Mucosa of descending colon (tissue), 3 donors: Measurements from ENCODE around the gene TMEM52. TPM values are rescaled to one million over a fixed set of nuclear protein-coding genes. Genes with fewer than 3 reads are reported as not detected.
A peak's percentile ranks its signal among the peaks of the same experiment; 100 is the strongest.

Source experiments
- ATAC-seq: fragments of 200-7000 bp; cut with Tn5 transposase; one replicate; pipeline ENCODE4 v1.9.1; 2020; ENCODE audit warnings: mild to moderate bottlenecking, moderate library complexity
- DNase-seq, 3 donors: peaks; one replicate each; pipeline ENCODE4 v3.0.0-alpha.2; 2020
- H3K36me3 ChIP-seq: fragments of 200-600 bp; one replicate; pipeline ENCODE4 v1.8.0; 2021; ENCODE audit warnings: low read depth, mild to moderate bottlenecking
- H3K4me1 ChIP-seq: fragments of 200-600 bp; one replicate; pipeline ENCODE4 v1.8.0; 2021; ENCODE audit warnings: low read depth, mild to moderate bottlenecking
- H3K4me3 ChIP-seq: fragments of 200-600 bp; one replicate; pipeline ENCODE4 v1.8.0; 2021; ENCODE audit warnings: mild to moderate bottlenecking
- H3K9me3 ChIP-seq: fragments of 200-600 bp; one replicate; pipeline ENCODE4 v1.8.0; 2021; ENCODE audit warnings: mild to moderate bottlenecking
- intact Hi-C, 2 donors: fragments of 100-400 bp; cut with DNase I in 1 of 2; cut with micrococcal nuclease in 1 of 2; formaldehyde crosslinking; loops; one replicate each; pipeline versions ENCODE4 v1.11.0 to v1.11.1; 2022; cut with DNase I, micrococcal nuclease
- total RNA-seq, 3 donors: library from RNA; stranded (reverse); fragmentation: NEBNext Ultra II Directional in 2 of 3; extraction: Animal tissue kit (Norgen Biotek cat#: 25700) in 2 of 3; gene quantifications; one replicate each; pipeline versions ENCODE4 v1.2.1 to v1.2.4, GENCODE V29; 2021 to 2023
- TF ChIP-seq, protein P1 (sequence below): fragments of 200-600 bp; IDR thresholded peaks from one replicate; pipeline ENCODE4 v1.8.0; 2022; ENCODE audit warnings: antibody characterized with exemption, mild to moderate bottlenecking
- donor health status: DM: no; HTN: no; CAD: no; lungs with moderate emphysema.
- donor health status: DM: no; HTN: no; CAD: no.
- donor health status: DM: no; HTN: yes; CAD: no.

The TMEM52 gene
- total RNA-seq, 3 donors from 2014 or later = 1.8 to 4.0 (median 3.0) TPM

- Histone ChIP-seq H3K4me3 (no peak overlapping the region), H3K36me3 (no peaks in the 10 kb centered on the region), H3K9me3 (no peaks in the 10 kb centered on the region), H3K4me1 (no peaks in the 10 kb centered on the region)
- DNase-seq = no peak
- TF ChIP-seq, protein P1, sequence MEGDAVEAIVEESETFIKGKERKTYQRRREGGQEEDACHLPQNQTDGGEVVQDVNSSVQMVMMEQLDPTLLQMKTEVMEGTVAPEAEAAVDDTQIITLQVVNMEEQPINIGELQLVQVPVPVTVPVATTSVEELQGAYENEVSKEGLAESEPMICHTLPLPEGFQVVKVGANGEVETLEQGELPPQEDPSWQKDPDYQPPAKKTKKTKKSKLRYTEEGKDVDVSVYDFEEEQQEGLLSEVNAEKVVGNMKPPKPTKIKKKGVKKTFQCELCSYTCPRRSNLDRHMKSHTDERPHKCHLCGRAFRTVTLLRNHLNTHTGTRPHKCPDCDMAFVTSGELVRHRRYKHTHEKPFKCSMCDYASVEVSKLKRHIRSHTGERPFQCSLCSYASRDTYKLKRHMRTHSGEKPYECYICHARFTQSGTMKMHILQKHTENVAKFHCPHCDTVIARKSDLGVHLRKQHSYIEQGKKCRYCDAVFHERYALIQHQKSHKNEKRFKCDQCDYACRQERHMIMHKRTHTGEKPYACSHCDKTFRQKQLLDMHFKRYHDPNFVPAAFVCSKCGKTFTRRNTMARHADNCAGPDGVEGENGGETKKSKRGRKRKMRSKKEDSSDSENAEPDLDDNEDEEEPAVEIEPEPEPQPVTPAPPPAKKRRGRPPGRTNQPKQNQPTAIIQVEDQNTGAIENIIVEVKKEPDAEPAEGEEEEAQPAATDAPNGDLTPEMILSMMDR = no peak
- intact Hi-C loops = no loop called here
- no peak for ATAC-seq
Observed at GRCh38 chr1:1959459-1959839, 40.4 kb upstream of the TMEM52 start.

GRCh38 chr1:1958071-1958541 is 39.0 kb upstream of the TMEM52 start:
- intact Hi-C loops = no loop called here
- no peaks in the 10 kb centered on the region for H3K36me3 ChIP-seq
- TF ChIP-seq, protein P1 = no peak
- no peak overlapping the region for H3K4me3 ChIP-seq
- ATAC-seq = no peak
- peak in 1 of 3 donors; percentile 38 for DNase-seq
- no peaks in the 10 kb centered on the region for H3K9me3 ChIP-seq
- no peaks in the 10 kb centered on the region for H3K4me1 ChIP-seq

GRCh38 chr1:1957533-1957961 is 38.5 kb upstream of the TMEM52 start:
- intact Hi-C loops = no loop called here

DNA sequence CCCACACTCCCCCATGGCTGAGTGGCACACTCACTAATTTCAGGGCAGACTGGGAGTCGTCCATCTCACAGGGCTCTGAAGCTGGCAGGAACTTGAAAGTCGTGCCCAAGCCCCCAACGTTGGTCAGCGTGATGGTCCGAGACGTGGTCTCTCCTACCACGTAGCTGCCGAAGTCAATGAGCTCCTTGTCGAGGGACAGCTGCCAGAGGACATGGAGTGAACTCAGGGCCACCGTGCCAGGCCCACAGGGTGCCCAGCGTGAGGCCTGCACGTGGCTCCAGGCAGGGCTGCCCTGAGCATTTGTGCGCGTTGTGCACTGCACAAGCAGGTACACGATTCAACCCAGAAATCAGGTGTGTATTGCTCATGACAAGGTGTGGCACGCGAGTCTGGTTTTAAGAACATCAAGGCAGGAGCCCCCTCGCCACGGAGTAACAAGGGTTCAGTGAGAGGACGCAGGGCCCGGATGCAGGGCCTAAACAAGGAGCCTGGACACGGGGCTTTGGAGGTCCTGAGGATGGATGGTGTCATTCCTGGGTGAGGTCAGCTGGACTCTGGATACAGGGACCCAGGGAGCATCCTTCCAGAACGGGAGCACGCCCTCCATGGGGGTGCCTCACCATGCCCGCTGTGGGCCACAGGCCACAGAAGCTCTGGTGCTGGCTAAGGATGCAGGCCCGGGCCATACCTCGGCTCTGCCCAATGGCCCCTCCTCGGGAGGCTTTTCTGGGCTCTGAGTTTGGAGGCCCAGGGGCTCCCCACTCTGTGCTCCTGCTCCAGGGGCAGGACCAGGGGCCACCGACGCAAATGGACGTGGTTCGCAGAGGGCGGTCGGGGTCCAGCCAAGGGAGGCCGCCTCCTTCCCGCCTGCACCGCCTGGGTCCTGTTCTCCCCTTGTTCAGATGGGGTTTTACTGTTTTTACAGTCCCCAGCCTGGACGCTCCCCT is 37.8 kb upstream of the TMEM52 start:
- ATAC-seq (no peak), DNase-seq (no peak)
- TF ChIP-seq, protein P1 = no peak
- no peaks in the 10 kb centered on the region for H3K36me3 ChIP-seq
- H3K4me3 ChIP-seq = no peak overlapping the region
- intact Hi-C loops = no loop called here
- H3K4me1 ChIP-seq = no peaks in the 10 kb centered on the region
- no peaks in the 10 kb centered on the region for H3K9me3 ChIP-seq

More at GRCh38 chr1:1957533-1957961, 38.5 kb upstream of the TMEM52 start:
- no peaks in the 10 kb centered on the region for H3K36me3 ChIP-seq
- no peaks in the 10 kb centered on the region for H3K4me1 ChIP-seq
- ATAC-seq (no peak), DNase-seq (peak in 1 of 3 donors; percentile 43)
- TF ChIP-seq, protein P1 = no peak
- no peak overlapping the region for H3K4me3 ChIP-seq
- H3K9me3 ChIP-seq = no peaks in the 10 kb centered on the region

GRCh38 chr1:1956101-1956500 is 37.0 kb upstream of the TMEM52 start:
- ATAC-seq = no peak
- TF ChIP-seq, protein P1 = no peak
- no peaks in the 10 kb centered on the region for H3K9me3 ChIP-seq
- no peaks in the 10 kb centered on the region for H3K4me1 ChIP-seq
- H3K36me3 ChIP-seq = no peaks in the 10 kb centered on the region
- no peak for DNase-seq
- no peak overlapping the region for H3K4me3 ChIP-seq
- intact Hi-C loops = no loop called here
